OCI-LY7 (cell line): Measurements from ENCODE around the gene LEMD1. TPM values are rescaled to one million over a fixed set of nuclear protein-coding genes. Genes with fewer than 3 reads are reported as not detected.

Experiments
- Bru-seq: library from RNA; stranded (reverse); fragments of 400-500 nt; gene quantifications from one replicate; lab custom pipeline; 2021; lab: Mats Ljungman, UMichigan
- BruChase-seq, 2 experiments: library from RNA; stranded (reverse); fragments of 400-500 nt; gene quantifications; one replicate each; lab custom pipeline; 2021; lab: Mats Ljungman, UMichigan
- BruUV-seq: library from RNA; stranded (reverse); fragments of 400-500 nt; replicated peaks from 2 replicates; lab custom pipeline; 2021; lab: Mats Ljungman, UMichigan
- CTCF ChIA-PET: fragments of 300-600 bp; sonication (Branson Sonifier 250); formaldehyde crosslinking; loops from one replicate; lab custom pipeline; 2022; ENCODE audit warnings: antibody characterized with exemption; ENCODE audit not compliant: unreplicated experiment; lab: Charles Lee
- POLR2A ChIA-PET: fragments of 300-600 bp; sonication (Branson Sonifier 250); formaldehyde crosslinking; loops from one replicate; lab custom pipeline; 2022; ENCODE audit warnings: antibody characterized with exemption; lab: Charles Lee
- DNase-seq: peaks from one replicate; pipeline ENCODE4 v3.0.0-alpha.2; 2015; ENCODE audit warnings: low spot score
- H2AFZ ChIP-seq: fragments of 200-600 bp; sonication (generic), shearing (Covaris generic); 2 replicates; pipeline ENCODE4 v1.6.1; 2014; ENCODE audit warnings: mild to moderate bottlenecking, antibody characterized with exemption, low read length, moderate library complexity
- H3K27ac ChIP-seq: fragments of 200-600 bp; sonication (generic); 2 replicates; pipeline ENCODE4 v1.5.1; 2014; ENCODE audit warnings: mixed run types, low read depth, mild to moderate bottlenecking, moderate library complexity, low read length, inconsistent platforms; ENCODE audit not compliant: poor library complexity, severe bottlenecking
- H3K36me3 ChIP-seq: fragments of 200-600 bp; sonication (generic); 2 replicates; pipeline ENCODE4 v1.6.1; 2014; ENCODE audit warnings: mild to moderate bottlenecking, antibody characterized with exemption, low read length, moderate library complexity, mixed read lengths; ENCODE audit not compliant: insufficient read depth
- H3K4me1 ChIP-seq: fragments of 200-600 bp; sonication (generic); 2 replicates; pipeline ENCODE4 v1.5.1; 2014; ENCODE audit warnings: mild to moderate bottlenecking, low read length; ENCODE audit not compliant: insufficient read depth, poor library complexity, severe bottlenecking
- H3K4me2 ChIP-seq: fragments of 200-600 bp; sonication (generic); 2 replicates; pipeline ENCODE4 v1.6.1; 2014; ENCODE audit warnings: mild to moderate bottlenecking, low read length
- H3K4me3 ChIP-seq: fragments of 200-600 bp; sonication (generic); 2 replicates; pipeline ENCODE4 v1.5.1; 2014; ENCODE audit warnings: mild to moderate bottlenecking, low read depth, low read length; ENCODE audit not compliant: poor library complexity, severe bottlenecking
- H3K79me2 ChIP-seq: fragments of 200-600 bp; sonication (generic); 2 replicates; pipeline ENCODE4 v1.6.1; 2016; ENCODE audit warnings: low read depth, mild to moderate bottlenecking, low read length, moderate library complexity, mixed read lengths; ENCODE audit not compliant: insufficient read depth
- H3K9me2 ChIP-seq: fragments of 200-600 bp; sonication (generic); 2 replicates; pipeline ENCODE4 v1.6.1; 2016; ENCODE audit warnings: mild to moderate bottlenecking, low read length, mixed read lengths; ENCODE audit not compliant: insufficient read depth
- H3K9me3 ChIP-seq: fragments of 200-600 bp; sonication (generic); 2 replicates; pipeline ENCODE4 v1.6.1; 2014; ENCODE audit warnings: mild to moderate bottlenecking, mixed run types, low read length, mixed read lengths
- H4K20me1 ChIP-seq: fragments of 200-600 bp; sonication (generic); 2 replicates; pipeline ENCODE4 v1.6.1; 2014; ENCODE audit warnings: mild to moderate bottlenecking, antibody characterized with exemption, low read length, moderate library complexity, mixed read lengths; ENCODE audit not compliant: insufficient read depth
- EZH2phosphoT487 ChIP-seq: fragments of 200-600 bp; sonication (generic); IDR thresholded peaks from 2 replicates; pipeline ENCODE4 v1.6.1; 2018; ENCODE audit warnings: low read depth, borderline replicate concordance, mild to moderate bottlenecking, mixed run types, antibody characterized with exemption, low read length, moderate library complexity, mixed read lengths
- intact Hi-C: fragments of 100-400 bp; cut with micrococcal nuclease; formaldehyde crosslinking; loops from one replicate; pipeline ENCODE4 v1.10.0; 2022; ENCODE audit not compliant: unreplicated experiment
- long read RNA-seq: library from polyadenylated mRNA; stranded (forward); transcript quantifications from one replicate; pipeline ENCODE4 v2.0.0, GENCODE V29; 2022
- total RNA-seq, 2 experiments: library from RNA; depleted of rRNA in 1 of 2; stranded (reverse); fragments of >200 nt in 1 of 2; shearing (Covaris generic) in 1 of 2; gene quantifications; 2 replicates each; pipeline ENCODE4 v1.2.3, GENCODE V29; 2014 to 2022
- TF ChIP-seq, protein P1 (sequence below): fragments of 200-600 bp; sonication (generic); conservative IDR thresholded peaks from 2 replicates; pipeline ENCODE4 v1.5.1; 2014; ENCODE audit warnings: mild to moderate bottlenecking, antibody characterized with exemption, low read length, moderate library complexity, mixed read lengths

Gene LEMD1, protein sequence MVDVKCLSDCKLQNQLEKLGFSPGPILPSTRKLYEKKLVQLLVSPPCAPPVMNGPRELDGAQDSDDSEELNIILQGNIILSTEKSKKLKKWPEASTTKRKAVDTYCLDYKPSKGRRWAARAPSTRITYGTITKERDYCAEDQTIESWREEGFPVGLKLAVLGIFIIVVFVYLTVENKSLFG
- total RNA-seq (2014; rRNA removed; shearing (Covaris generic)) (0.44 and 0.57 TPM in 2 replicates), total RNA-seq (2022) (0.63 TPM in 1 of 2 replicates, not detected in the other), Bru-seq, nascent RNA (percentile 16 among the genes with signal in this experiment), BruChase-seq, experiment 1, labeled RNA remaining after a 6-hour chase (percentile 8 among the genes with signal in this experiment), BruChase-seq, experiment 2, labeled RNA remaining after a 2-hour chase (percentile 12 among the genes with signal in this experiment)
- long read RNA-seq = 0 reads

GRCh38 chr1:205421798-205422197 is at the start of gene LEMD1:
Gene LEMD1, minus strand, starts transcription at chr1:205422056. Its CDS starts 1,520 bp downstream, at chr1:205420536.
- no peak for TF ChIP-seq EZH2phosphoT487
- TF ChIP-seq, protein P1, sequence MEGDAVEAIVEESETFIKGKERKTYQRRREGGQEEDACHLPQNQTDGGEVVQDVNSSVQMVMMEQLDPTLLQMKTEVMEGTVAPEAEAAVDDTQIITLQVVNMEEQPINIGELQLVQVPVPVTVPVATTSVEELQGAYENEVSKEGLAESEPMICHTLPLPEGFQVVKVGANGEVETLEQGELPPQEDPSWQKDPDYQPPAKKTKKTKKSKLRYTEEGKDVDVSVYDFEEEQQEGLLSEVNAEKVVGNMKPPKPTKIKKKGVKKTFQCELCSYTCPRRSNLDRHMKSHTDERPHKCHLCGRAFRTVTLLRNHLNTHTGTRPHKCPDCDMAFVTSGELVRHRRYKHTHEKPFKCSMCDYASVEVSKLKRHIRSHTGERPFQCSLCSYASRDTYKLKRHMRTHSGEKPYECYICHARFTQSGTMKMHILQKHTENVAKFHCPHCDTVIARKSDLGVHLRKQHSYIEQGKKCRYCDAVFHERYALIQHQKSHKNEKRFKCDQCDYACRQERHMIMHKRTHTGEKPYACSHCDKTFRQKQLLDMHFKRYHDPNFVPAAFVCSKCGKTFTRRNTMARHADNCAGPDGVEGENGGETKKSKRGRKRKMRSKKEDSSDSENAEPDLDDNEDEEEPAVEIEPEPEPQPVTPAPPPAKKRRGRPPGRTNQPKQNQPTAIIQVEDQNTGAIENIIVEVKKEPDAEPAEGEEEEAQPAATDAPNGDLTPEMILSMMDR = no peak
- CTCF ChIA-PET = no interaction called here
- Histone ChIP-seq H2AFZ (no peak within 1 kb of the TSS), H3K27ac (no peak within 1 kb of the TSS), H3K9me3 (no peaks in the 10 kb centered on the region), H3K4me1 (peaks cover 25% of the 10 kb centered on the region), H3K4me3 (no peak within 1 kb of the TSS), H3K9me2 (no peaks in the 10 kb centered on the region), H3K36me3 (no peaks in the 10 kb centered on the region), H3K4me2 (no peak within 1 kb of the TSS), H3K79me2 (no peaks in the 10 kb centered on the region), H4K20me1 (no peaks in the 10 kb centered on the region)
- intact Hi-C loops = no loop called here
- POLR2A ChIA-PET = no interaction called here
- no peak for DNase-seq
- no TSS peak for BruUV-seq

- no peaks in the 10 kb centered on the region for H3K36me3 ChIP-seq
- CTCF ChIA-PET = no interaction called here
- no peak for DNase-seq
- no peak overlapping the region for H2AFZ ChIP-seq
- H3K4me1 ChIP-seq = no peaks in the 10 kb centered on the region
- H3K9me3 ChIP-seq = no peaks in the 10 kb centered on the region
- H3K4me3 ChIP-seq = no peak overlapping the region
- BruUV-seq = no TSS peak
- H4K20me1 ChIP-seq = no peaks in the 10 kb centered on the region
- H3K27ac ChIP-seq = no peak overlapping the region
- no peaks in the 10 kb centered on the region for H3K9me2 ChIP-seq
- no peaks in the 10 kb centered on the region for H3K79me2 ChIP-seq
- H3K4me2 ChIP-seq = no peak overlapping the region
- POLR2A ChIA-PET = no interaction called here
- intact Hi-C loops = no loop called here
- TF ChIP-seq, protein P1 = no peak
- TF ChIP-seq EZH2phosphoT487 = no peak
Measured at GRCh38 chr1:205470131-205470530, 48.3 kb upstream of the LEMD1 start.
